Rectal smooth muscle tissue (tissue), 1 donor: Measurements from ENCODE around the gene MISP3.

Experiments used
- H3K27ac ChIP-seq: one replicate; pipeline ENCODE4 v1.7.0; 2013; ENCODE audit warnings: low read depth, low read length, inconsistent platforms
- H3K27me3 ChIP-seq: one replicate; pipeline ENCODE4 v1.7.0; 2013; ENCODE audit warnings: low read length; ENCODE audit not compliant: control insufficient read depth, insufficient read depth
- H3K36me3 ChIP-seq: one replicate; pipeline ENCODE4 v1.7.0; 2013; ENCODE audit warnings: low read length; ENCODE audit not compliant: control insufficient read depth, insufficient read depth
- H3K4me1 ChIP-seq: one replicate; pipeline ENCODE4 v1.7.0; 2013; ENCODE audit warnings: low read length; ENCODE audit not compliant: control insufficient read depth, insufficient read depth
- H3K4me3 ChIP-seq: one replicate; pipeline ENCODE4 v1.7.0; 2013; ENCODE audit warnings: low read length
- H3K9ac ChIP-seq: one replicate; pipeline ENCODE4 v1.7.0; 2013; ENCODE audit warnings: low read length

MISP3 gene

GRCh38 chr19:14102756-14103155, 30.2 kb downstream of the MISP3 start:
- Histone ChIP-seq H3K27ac (no peak overlapping the region), H3K36me3 (peaks cover 17% of the 10 kb centered on the region), H3K27me3 (no peaks in the 10 kb centered on the region), H3K4me1 (peaks cover 5% of the 10 kb centered on the region), H3K9ac (no peak overlapping the region), H3K4me3 (no peak overlapping the region)

DNA sequence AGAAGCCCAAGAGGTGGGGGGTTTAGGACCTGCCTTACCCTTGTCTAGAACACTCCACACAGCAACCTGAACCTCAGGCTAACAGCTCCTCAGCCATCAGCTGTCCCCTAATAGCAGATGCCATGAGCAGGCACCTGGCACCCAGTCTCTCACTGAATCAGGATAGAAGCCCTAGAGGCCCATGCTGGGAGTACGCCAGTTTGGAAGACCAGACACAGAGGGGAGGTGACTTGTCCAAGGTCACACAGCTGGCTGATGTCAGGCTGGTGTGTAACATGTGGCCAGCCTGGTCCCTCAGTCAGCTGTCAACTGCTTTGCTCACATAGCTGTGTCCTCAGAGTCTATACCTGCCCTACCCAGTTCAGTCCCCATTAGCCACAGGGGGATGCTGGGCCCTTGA, 30.7 kb downstream of the MISP3 start:
- Histone ChIP-seq H3K9ac (no peak overlapping the region), H3K36me3 (peaks cover 14% of the 10 kb centered on the region), H3K4me3 (no peak overlapping the region), H3K4me1 (peaks cover 8% of the 10 kb centered on the region), H3K27ac (no peak overlapping the region), H3K27me3 (no peaks in the 10 kb centered on the region)

GRCh38 chr19:14105680-14106079, 33.1 kb downstream of the MISP3 start:
- Histone ChIP-seq H3K4me1 (peaks cover 8% of the 10 kb centered on the region), H3K9ac (no peak overlapping the region), H3K27me3 (no peaks in the 10 kb centered on the region), H3K27ac (no peak overlapping the region), H3K36me3 (peaks cover 11% of the 10 kb centered on the region), H3K4me3 (no peak overlapping the region)

DNA sequence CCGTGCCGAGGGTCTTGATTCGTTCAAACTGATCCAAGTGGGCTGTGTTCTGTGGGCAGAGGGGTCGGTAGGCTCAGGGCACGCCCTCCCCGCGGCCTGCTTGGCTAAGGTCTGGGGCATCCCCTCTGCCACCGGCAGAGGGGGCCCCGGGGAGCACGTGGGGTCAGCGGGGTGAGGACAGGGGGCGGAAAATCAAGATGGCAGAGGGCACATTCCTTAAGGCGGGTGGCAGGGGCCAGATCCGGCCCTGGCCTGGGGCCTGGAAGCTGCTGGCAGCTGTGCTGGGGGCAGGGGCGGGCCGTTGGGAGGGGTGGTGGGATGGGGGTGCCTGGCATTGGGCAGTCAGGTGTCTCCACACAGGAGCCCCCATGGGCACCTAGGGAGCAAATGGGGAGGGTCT, 34.3 kb downstream of the MISP3 start:
- Histone ChIP-seq H3K27ac (peak overlapping the region; percentile 7), H3K27me3 (no peaks in the 10 kb centered on the region), H3K4me1 (peaks cover 8% of the 10 kb centered on the region), H3K4me3 (no peak overlapping the region), H3K9ac (no peak overlapping the region), H3K36me3 (peaks cover 10% of the 10 kb centered on the region)

DNA sequence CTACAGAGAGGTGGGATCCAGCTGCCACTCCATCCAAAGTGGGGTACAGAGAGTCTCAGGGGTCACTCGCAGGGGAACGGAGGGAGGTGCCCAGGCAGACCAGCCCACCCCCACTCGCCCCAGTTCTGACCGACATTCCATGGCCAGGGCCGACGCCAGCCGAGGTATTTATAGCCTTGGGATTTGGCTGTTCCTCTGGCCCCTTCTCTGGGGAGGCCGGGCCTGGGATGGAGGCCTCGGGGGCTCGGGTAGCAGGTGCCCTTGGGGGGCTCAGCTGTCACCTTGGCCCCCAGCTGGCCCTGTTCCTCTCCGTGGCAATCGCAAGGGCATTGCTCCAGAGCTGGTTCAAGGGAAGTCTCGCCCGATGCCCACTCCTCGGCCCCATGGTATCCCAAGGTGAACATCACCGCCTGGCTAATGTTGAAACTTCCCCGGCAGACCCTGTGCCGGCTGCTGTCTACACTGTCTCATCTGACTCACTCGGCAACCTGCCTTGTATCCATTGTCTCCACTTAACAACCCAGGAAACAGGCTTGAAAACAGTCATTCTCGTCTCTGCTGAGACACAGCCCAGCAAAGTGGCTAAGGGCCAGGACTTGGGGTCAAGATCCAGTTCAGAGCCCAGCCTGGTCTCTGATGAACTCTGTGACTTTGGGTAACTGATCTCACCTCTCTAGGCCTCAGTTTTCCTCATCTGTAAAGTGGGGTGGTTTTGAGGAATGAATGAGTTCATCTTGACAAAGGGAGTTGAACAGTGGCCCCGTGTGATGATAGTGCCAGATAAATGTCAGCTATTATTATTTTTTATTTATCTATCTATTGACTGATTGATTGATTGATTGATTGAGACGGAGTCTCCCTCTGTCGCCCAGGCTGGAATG, 35.2 kb downstream of the MISP3 start:
- peak overlapping the region; percentile 75 for H3K27ac ChIP-seq
- H3K9ac ChIP-seq = no peak overlapping the region

GRCh38 chr19:14110650-14111049, 38.1 kb downstream of the MISP3 start:
- H3K27me3 ChIP-seq = no peaks in the 10 kb centered on the region
- no peak overlapping the region for H3K9ac ChIP-seq
- H3K27ac ChIP-seq = no peak overlapping the region
- peaks cover 22% of the 10 kb centered on the region for H3K4me1 ChIP-seq
- H3K4me3 ChIP-seq = no peak overlapping the region
- peaks cover 7% of the 10 kb centered on the region for H3K36me3 ChIP-seq

More for the DNA sequence above, 35.2 kb downstream of the MISP3 start:
- peaks cover 10% of the 10 kb centered on the region for H3K36me3 ChIP-seq
- H3K27me3 ChIP-seq = no peaks in the 10 kb centered on the region
- peaks cover 12% of the 10 kb centered on the region for H3K4me1 ChIP-seq
- H3K4me3 ChIP-seq = no peak overlapping the region

DNA sequence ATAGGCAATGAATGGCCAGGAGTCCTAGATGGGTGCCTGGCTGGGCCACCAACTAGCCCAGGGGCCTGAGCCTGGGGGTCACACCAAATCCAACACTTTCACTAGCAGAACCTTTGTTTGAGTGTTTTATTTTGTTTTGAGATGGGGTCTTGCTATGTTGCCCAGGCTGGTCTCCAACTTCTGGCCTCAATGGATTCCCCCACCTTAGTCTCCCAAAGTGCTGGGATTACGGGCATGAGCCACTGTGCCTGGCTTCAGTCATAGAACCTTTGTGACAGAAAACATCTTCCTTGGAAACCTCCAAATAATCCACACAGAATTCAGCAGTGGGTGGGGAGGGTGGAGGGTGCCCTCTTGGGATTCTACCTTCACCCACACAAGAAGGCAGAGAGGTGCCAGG, 38.9 kb downstream of the MISP3 start:
- Histone ChIP-seq H3K4me1 (peaks cover 29% of the 10 kb centered on the region), H3K27me3 (no peaks in the 10 kb centered on the region), H3K9ac (no peak overlapping the region), H3K36me3 (peaks cover 2% of the 10 kb centered on the region), H3K27ac (no peak overlapping the region), H3K4me3 (no peak overlapping the region)

DNA sequence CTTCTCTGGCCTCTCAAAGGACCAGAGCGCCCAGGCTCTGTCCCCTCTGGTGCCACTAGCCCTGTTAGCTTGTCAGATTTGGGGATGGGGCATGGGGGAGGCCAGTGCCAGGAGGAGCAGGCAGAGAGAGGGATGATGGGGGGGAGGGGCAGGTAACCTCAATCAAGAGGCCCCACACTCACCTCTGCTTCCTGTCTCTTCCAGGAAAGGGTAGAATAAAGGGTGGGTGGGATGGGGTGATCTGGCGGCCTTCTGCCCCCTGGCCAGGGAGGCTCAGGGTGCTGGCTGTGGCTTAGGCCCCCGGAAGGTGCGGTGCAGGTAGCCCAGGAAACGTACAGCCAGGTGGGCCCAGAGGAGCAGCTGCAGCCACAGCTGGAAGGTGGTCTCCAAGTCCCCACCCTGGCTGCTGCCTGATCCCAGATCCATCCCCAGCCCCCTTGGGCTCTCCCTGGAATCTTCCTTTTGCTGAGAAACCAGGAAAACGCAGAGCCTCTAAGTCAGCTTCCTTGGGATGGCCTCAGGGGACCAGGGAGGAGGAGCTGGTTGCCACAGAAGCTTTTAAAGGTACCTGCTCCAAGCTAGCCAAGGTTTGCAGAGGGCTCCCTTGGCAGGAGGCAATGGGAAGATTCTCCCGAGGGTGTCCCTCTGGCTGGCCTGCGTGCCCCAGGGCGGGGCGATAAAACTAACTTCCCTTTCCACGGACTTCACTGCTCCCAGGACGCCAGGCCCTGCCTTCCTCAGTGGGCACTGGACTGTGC, 39.6 kb downstream of the MISP3 start:
- H3K36me3 ChIP-seq = no peaks in the 10 kb centered on the region
- H3K27ac ChIP-seq = peak overlapping the region; percentile 68
- H3K4me3 ChIP-seq = peak overlapping the region; percentile 29
- H3K4me1 ChIP-seq = peaks cover 30% of the 10 kb centered on the region
- H3K9ac ChIP-seq = no peak overlapping the region
- H3K27me3 ChIP-seq = no peaks in the 10 kb centered on the region

- Histone ChIP-seq H3K36me3 (no peaks in the 10 kb centered on the region), H3K4me3 (peak overlapping the region; percentile 29), H3K9ac (no peak overlapping the region), H3K4me1 (peaks cover 24% of the 10 kb centered on the region), H3K27me3 (no peaks in the 10 kb centered on the region), H3K27ac (peak overlapping the region; percentile 68)
Observed at GRCh38 chr19:14112809-14113385, 40.3 kb downstream of the MISP3 start.

DNA sequence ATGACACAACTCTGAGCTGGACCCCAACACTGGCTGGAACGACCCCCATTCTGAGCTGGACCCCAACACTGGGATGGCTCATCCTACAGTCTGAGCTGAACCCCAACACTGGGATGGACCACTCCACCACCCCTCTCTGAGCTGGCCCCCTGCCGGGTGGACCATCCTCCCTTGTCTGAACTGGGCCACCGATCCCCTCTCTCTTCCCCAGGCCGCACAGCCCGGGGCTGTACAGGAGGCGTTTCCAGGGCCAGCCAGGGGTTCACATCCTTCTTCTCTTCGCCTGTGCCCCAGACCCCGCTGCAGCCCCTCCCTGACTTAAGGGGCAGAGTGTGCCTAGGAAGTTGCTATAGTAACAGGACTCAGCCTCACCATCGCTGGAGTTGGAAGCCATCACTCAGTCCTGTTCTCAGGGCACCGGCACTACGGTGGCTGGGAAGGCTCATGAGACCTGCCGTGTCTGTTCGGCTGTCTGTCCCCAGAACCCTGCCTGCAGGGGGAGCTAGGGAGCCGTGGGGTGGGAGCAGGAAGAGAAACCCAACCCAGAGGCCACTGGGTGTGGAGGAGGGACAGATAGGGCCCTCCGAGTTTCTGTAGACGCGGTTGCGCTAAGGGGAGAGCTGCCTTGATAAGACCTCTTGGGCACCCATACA, 41.3 kb downstream of the MISP3 start:
- H3K4me3 ChIP-seq = no peak overlapping the region
- H3K9ac ChIP-seq = no peak overlapping the region
- H3K4me1 ChIP-seq = peaks cover 29% of the 10 kb centered on the region
- no peaks in the 10 kb centered on the region for H3K27me3 ChIP-seq
- peak overlapping the region; percentile 68 for H3K27ac ChIP-seq
- H3K36me3 ChIP-seq = no peaks in the 10 kb centered on the region

DNA sequence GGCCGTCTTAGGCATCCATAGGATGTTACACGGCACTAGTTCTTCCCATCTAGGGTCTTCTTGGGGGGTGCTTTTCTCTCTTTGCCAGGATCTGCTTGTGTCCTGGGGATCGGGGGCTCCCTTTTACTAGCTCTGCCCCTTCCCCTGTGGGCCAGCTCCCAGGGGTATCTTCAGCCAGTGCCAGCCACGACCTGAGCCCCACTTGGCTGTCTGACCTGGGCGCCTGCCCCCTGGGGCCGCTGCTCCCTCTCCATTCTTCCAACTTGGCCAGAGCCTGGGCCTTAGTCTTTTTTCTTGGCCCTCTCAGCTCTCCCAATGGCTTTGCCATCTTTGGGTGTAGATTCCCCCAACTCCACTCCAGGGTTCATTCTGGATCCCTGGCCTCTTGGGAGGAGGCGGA, 41.9 kb downstream of the MISP3 start:
- Histone ChIP-seq H3K27ac (no peak overlapping the region), H3K4me1 (peaks cover 33% of the 10 kb centered on the region), H3K36me3 (no peaks in the 10 kb centered on the region), H3K4me3 (no peak overlapping the region), H3K9ac (no peak overlapping the region), H3K27me3 (no peaks in the 10 kb centered on the region)

DNA sequence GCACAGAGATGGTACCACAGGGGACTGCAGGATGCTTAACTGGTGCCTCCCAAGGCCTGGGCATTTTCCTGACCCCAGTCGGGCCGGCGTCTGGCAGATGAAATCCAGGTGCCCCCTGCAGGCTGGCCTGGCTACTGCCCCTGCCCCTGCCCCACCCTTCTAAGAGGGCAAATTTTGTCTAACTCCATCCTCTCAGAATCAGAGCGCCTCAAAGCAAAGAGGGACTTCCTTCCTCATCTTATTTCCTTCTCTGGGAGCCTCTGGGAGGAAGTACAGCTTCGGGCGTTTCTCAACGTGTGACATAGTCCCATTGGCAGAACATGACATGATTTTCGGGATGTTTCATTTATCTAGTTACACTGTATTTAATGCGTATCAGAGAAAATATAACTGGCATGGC, 42.3 kb downstream of the MISP3 start:
- Histone ChIP-seq H3K9ac (no peak overlapping the region), H3K4me1 (peaks cover 33% of the 10 kb centered on the region), H3K27me3 (no peaks in the 10 kb centered on the region), H3K4me3 (no peak overlapping the region), H3K36me3 (no peaks in the 10 kb centered on the region), H3K27ac (no peak overlapping the region)
